ENCODE measurements around the gene DNAH12. TPM values are rescaled to one million over a fixed set of nuclear protein-coding genes. Genes with fewer than 3 reads are reported as not detected.
"Not testable (repeated sequence)": the region's sequence is repeated elsewhere in the genome, so short reads cannot be mapped to it uniquely, and the experiment has no call there.

The DNAH12 gene
- total RNA-seq, 2 donors from 2014 or later = 0.04 to 0.05 TPM

- H3K27ac Mint-ChIP-seq; DNase-seq (ENCODE audit: low spot score in 2 of 2); ATAC-seq; H3K36me3 Mint-ChIP-seq; H3K9me3 Mint-ChIP-seq: not testable (repeated sequence)
Measured at GRCh38 chr3:57449276-57449847, 94.8 kb downstream of the DNAH12 start.

DNA sequence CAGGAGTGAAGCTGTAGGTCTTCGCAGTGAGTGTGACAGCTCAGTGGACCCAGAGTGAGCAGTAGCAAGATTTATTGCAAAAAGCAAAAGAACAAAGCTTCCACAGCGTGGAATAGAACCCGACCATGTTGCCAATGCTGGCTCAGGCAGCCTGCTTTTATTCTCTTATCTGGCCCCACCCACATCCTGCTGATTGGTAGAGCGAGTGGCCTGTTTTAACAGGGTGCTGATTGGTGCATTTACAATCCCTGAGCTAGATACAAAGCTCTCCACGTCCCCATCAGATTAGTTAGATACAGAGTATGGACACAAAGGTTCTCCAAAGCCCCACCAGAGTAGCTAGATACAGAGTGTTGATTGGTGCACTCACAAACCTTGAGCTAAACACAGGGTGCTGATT lies 95.7 kb downstream of the DNAH12 start:
- DNase-seq (ENCODE audit: low spot score in 2 of 2); ATAC-seq; H3K36me3 Mint-ChIP-seq; H3K9me3 Mint-ChIP-seq; H3K27ac Mint-ChIP-seq: not testable (repeated sequence)

GRCh38 chr3:57446318-57446841 lies 97.8 kb downstream of the DNAH12 start:
- Mint-ChIP-seq H3K27ac (no peak overlapping the region), H3K36me3 (no peaks in the 10 kb centered on the region), H3K9me3 (no peaks in the 10 kb centered on the region)
- DNase-seq (ENCODE audit: low spot score in 2 of 2) (no peak), ATAC-seq (no peak)

DNA sequence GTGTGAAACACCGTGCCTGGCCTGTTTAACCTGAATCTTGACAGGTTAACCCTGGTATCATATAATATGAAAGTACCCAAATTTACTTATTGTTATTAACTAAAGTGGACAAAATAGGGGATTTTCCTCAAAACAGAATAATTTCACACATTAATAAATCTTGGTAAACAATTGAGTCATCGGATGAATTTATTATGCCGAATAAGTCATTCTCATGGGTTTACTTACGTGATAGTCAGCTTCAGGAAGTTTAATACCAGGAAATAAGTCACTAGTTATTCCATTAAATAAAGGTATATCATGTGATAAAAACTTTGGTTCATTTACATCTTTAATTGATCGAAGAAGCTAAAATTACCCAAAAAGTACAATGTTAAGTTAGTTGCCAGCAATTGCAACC lies 99.7 kb downstream of the DNAH12 start:
- H3K27ac Mint-ChIP-seq = no peak overlapping the region
- DNase-seq (ENCODE audit: low spot score in 2 of 2) (no peak), ATAC-seq (no peak)
- no peaks in the 10 kb centered on the region for H3K9me3 Mint-ChIP-seq
- H3K36me3 Mint-ChIP-seq = no peaks in the 10 kb centered on the region

DNA sequence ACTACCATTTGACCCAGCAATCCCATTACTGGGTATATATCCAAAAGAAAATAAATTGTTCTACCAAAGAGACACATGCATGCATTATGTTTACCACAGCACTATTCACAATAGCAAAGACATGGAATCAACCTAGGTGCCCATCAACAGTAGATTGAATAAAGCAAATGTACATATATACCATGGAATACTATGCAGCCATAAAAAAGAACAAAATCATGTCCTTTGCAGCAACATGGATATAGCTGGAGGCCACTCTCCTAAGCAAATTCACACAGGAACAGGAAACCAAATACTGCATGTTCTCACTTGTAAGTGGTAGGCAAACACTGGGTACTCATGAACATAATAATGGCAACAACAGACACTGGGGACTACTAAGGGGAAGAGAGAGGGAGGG lies 104.0 kb downstream of the DNAH12 start:
- not testable (repeated sequence) for H3K27ac Mint-ChIP-seq; H3K36me3 Mint-ChIP-seq; H3K9me3 Mint-ChIP-seq; DNase-seq (ENCODE audit: low spot score in 2 of 2); ATAC-seq

DNA sequence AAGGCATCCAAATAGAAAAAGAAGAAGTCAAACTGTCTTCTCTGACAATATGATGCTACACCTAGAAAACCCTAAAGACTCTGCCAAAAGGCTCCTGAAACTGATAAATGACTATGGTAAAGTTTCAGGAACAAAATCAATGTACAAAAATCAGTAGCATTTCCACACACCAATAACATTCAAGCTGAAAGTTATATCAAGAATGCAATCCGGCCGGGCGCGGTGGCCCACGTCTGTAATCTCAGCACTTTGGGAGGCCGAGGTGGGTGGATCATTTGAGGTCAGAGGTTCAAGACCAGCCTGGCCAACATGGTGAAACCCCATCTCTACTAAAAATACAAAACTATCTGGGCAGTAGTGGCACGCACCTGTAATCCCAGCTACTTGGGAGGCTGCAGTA lies 105.7 kb downstream of the DNAH12 start:
- not testable (repeated sequence) for H3K27ac Mint-ChIP-seq; DNase-seq (ENCODE audit: low spot score in 2 of 2); H3K36me3 Mint-ChIP-seq; H3K9me3 Mint-ChIP-seq
- peak in 1 of 2 donors; percentile 59 for ATAC-seq

DNA sequence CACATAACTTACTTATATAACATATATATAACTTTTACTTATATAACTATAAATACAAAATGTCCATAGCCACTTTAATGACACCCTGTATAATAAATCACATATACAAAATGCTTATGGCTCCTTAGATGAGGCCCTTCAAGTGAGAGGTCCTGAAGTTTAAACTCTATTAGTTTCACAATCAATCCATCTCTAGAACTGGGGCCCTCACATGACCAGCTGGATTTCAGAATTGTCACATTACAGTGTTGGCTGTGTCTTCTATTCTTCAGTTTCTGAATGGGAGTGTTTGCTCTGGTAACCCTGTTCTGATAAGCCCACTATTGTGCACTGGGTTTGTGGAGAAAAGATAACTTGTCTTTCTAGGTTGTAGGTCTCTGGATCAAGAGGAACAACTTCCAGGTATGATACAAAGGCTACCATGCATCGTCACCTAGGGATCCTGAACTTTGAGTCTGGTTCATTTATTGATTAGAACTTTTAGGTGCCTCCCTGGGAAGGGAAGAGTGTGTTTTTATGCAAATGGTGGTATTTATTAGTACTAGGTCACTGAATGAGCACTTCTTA lies 107.9 kb downstream of the DNAH12 start:
- no peak overlapping the region for H3K27ac Mint-ChIP-seq
- no peak for ATAC-seq
- no peaks in the 10 kb centered on the region for H3K9me3 Mint-ChIP-seq
- DNase-seq (ENCODE audit: low spot score in 2 of 2) = no peak
- no peaks in the 10 kb centered on the region for H3K36me3 Mint-ChIP-seq

DNA sequence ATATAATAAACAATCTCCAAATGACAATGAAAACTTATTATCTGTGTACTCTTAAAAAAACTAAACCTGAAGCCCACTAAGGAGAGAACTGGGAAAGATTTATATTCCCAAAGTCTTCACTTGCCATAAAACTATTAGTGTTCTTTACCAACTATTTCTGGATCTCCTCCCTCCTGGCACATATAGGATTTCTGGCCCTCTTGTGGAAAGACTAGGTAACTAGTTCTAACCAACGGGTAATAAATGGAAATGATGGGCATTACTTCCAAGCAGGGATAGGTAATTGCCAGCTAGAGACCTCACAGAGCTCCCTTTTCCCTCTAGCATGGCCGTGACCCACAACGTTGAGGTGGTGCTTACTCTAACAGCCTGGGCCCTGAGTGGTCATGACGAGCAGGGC lies 110.1 kb downstream of the DNAH12 start:
- ATAC-seq = no peak
- no peaks in the 10 kb centered on the region for H3K36me3 Mint-ChIP-seq
- H3K9me3 Mint-ChIP-seq = no peaks in the 10 kb centered on the region
- DNase-seq (ENCODE audit: low spot score in 2 of 2) = no peak
- no peak overlapping the region for H3K27ac Mint-ChIP-seq

DNA sequence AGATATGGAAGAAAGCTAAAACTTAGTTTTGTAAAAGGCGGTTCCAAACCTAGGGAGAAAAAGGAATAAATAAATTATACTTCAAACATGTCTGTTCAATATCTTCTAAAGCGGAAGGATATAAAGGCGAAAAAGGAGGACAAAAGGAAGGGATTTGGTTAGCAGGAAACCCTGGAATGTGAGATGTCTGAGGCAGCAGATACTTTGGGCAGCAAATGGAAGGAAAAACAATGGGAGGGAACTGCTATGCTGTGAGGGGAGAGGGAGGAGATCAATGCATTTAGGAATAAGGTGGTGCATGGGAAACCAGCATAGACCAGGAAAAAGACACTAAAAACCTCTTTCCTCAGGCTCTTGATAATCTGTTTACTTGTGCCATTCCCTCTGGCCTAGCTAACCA lies 120.8 kb downstream of the DNAH12 start:
- no peaks in the 10 kb centered on the region for H3K36me3 Mint-ChIP-seq
- no peak overlapping the region for H3K27ac Mint-ChIP-seq
- DNase-seq (ENCODE audit: low spot score in 2 of 2) (no peak), ATAC-seq (no peak)
- no peaks in the 10 kb centered on the region for H3K9me3 Mint-ChIP-seq

GRCh38 chr3:57421336-57421735 lies 122.8 kb downstream of the DNAH12 start:
- DNase-seq (ENCODE audit: low spot score in 2 of 2) (no peak), ATAC-seq (no peak)
- no peaks in the 10 kb centered on the region for H3K9me3 Mint-ChIP-seq
- no peaks in the 10 kb centered on the region for H3K36me3 Mint-ChIP-seq
- H3K27ac Mint-ChIP-seq = no peak overlapping the region

DNA sequence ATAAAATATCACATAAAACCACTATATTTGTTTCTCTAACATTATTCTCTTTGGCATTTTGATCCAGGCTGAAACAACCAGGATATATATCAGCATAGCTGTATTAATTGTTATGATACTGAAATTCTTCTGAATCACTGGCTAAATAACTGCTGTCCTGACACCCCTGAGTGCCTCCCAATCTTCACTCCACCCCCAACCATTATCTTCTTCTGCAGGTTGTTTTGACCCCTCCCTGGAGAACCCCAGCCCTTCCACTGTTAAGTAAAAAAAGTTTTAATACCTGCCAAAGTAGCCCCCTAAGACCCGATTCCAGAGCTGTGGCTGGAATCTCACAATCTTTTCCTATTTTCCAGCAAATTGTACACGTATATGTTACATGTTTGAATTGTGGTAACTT lies 124.1 kb downstream of the DNAH12 start:
- DNase-seq (ENCODE audit: low spot score in 2 of 2) (no peak), ATAC-seq (no peak)
- Mint-ChIP-seq H3K27ac (no peak overlapping the region), H3K36me3 (no peaks in the 10 kb centered on the region), H3K9me3 (no peaks in the 10 kb centered on the region)

DNA sequence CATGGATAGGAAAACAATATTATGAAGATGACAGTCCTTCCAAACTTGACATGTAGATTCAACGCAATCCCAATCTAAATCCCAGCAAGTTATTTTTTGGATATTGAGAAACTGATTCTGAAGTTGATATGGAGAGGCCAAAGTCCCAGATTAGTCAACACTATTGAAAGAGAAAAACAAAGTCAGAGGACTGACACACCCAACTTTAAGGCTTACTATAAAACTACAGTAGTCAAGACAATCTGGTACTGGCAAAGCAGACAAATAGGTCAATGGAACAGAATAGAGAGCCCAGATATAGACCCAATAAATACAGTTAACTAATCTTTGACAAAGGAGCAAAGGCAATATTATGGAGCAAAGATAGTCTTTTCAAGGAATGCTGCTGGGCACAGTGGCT lies 132.4 kb downstream of the DNAH12 start:
- DNase-seq (ENCODE audit: low spot score in 2 of 2) (no peak), ATAC-seq (no peak)
- H3K9me3 Mint-ChIP-seq = no peaks in the 10 kb centered on the region
- no peak overlapping the region for H3K27ac Mint-ChIP-seq
- no peaks in the 10 kb centered on the region for H3K36me3 Mint-ChIP-seq

GRCh38 chr3:57409471-57409870 lies 134.7 kb downstream of the DNAH12 start:
- H3K27ac Mint-ChIP-seq = no peak overlapping the region
- DNase-seq (ENCODE audit: low spot score in 2 of 2) = no peak
- H3K9me3 Mint-ChIP-seq = no peaks in the 10 kb centered on the region
- ATAC-seq = no peak
- H3K36me3 Mint-ChIP-seq = no peaks in the 10 kb centered on the region

DNA sequence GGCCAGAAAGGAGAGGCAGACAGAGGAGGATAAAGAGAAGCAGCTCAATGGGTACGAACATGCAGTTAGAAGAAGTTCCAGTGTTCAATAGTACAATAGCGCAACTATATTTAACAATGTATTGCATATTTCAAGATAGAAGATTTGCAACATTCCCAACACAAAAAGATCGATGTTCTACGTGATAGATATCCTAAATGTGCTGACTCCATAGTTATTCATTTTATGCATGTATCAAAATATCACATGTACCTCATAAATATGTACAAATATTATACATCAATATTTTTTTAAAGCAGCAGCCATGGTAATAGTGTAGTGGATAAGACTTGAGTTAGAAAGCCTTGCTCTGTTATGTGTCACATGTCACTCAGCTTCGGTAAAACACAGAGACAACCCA lies 141.5 kb downstream of the DNAH12 start:
- H3K36me3 Mint-ChIP-seq = peaks cover 0 to 7% of the 10 kb centered on the region in 2 donors
- no peak overlapping the region for H3K27ac Mint-ChIP-seq
- no peak for ATAC-seq
- peaks cover 0 to 5% of the 10 kb centered on the region in 2 donors for H3K9me3 Mint-ChIP-seq
- no peak for DNase-seq (ENCODE audit: low spot score in 2 of 2)

DNA sequence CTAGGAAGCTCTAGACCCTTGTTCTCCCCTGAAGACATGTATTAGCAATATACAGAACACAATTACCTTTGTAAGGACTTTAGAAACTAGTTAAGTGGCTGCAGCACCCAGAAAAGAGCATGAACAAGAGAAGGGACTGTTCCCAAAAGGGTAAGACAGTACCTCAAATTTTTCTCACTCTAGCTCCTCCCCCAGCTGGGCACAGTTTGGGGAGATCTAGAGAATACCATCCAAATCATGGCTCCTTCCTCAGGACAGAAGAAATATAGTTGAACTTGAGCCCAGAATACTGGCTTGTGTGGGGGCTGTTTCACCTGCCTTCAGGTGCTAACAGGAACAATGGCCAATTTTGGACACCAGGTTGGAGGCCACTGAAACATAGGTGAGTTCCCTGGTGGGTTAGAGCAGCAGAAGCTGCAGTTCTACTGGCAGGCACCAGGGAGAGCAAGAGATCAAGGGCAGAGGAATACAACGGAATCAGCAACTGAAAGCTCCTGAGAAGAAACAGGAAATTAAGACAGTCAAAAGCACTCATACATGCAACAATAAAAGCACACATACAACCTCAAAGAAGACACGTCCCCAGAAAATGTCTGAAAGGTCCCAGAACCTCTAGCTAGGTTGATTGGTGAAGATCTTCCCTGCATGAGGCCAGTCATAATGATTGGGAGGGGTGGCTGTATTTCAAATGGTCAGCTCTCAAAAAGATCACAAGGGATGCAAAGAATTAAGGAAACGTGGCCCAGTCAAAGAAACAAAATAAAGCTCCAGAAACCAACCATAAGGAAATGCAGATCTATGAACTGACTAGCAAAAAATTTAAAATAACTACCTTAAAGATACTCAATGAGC lies 146.7 kb downstream of the DNAH12 start:
- ATAC-seq = peak; percentile 99
- DNase-seq (ENCODE audit: low spot score in 2 of 2) = peak; percentile 61 to 68
- peak overlapping the region in 1 of 2 donors; percentile 3 for H3K27ac Mint-ChIP-seq

DNA sequence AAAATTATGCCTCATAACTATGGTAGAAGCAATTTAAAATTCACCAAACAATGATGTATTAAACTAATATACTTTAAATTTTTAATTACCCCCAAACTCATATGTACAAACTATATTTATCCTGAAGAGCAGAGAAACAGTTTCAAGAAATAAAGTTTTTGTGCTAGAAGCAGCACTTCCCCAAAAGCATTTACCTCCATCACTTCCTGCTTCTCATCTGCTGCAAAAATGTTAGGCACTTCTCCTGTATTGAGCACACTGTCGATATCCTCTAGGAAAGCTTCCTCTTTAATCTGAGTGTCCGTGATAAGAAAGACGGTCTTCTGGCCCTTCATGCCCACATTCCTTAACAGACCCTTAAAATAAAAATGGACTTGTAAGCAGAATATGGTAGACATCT lies 150.2 kb downstream of the DNAH12 start:
- ATAC-seq = no peak
- Mint-ChIP-seq H3K9me3 (peaks cover 0 to 5% of the 10 kb centered on the region in 2 donors), H3K27ac (peak overlapping the region in 1 of 2 donors; percentile 3), H3K36me3 (peaks cover 0 to 9% of the 10 kb centered on the region in 2 donors)
- DNase-seq (ENCODE audit: low spot score in 2 of 2) = no peak

More for the DNA sequence above, 146.7 kb downstream of the DNAH12 start:
- H3K36me3 Mint-ChIP-seq = peaks cover 0 to 9% of the 10 kb centered on the region in 2 donors
- peaks cover 0 to 5% of the 10 kb centered on the region in 2 donors for H3K9me3 Mint-ChIP-seq

GRCh38 chr3:57391767-57392166 lies 152.4 kb downstream of the DNAH12 start:
- DNase-seq (ENCODE audit: low spot score in 2 of 2) (no peak), ATAC-seq (no peak)
- no peak overlapping the region for H3K27ac Mint-ChIP-seq
- no peaks in the 10 kb centered on the region for H3K9me3 Mint-ChIP-seq
- no peaks in the 10 kb centered on the region for H3K36me3 Mint-ChIP-seq

All from activated naive CD4-positive, alpha-beta T cell treated with anti-CD3 and anti-CD28 coated beads, Interleukin-2, amount 50 U/mL, for 72 hours (primary cell).